Activated T-helper 9 cell treated with anti-CD3 and anti-CD28 coated beads, Interleukin-2, amount 50 U/mL, for 16 hours (primary cell): ENCODE measurements around the gene TMEFF2.

Experiments
- DNase-seq: peaks from one replicate; pipeline ENCODE4 v3.0.0-alpha.2; 2020; ENCODE audit warnings: low read depth

Gene TMEFF2

GRCh38 chr2:191968120-191968519 lies 226.6 kb downstream of the TMEFF2 start:
- DNase-seq: no peak

- DNase-seq: no peak
Observed at GRCh38 chr2:191965733-191966132, 229.0 kb downstream of the TMEFF2 start.

- no peak for DNase-seq
Observed at GRCh38 chr2:191961556-191961955, 233.2 kb downstream of the TMEFF2 start.

GRCh38 chr2:191959209-191959608 lies 235.5 kb downstream of the TMEFF2 start:
- no peak for DNase-seq

- no peak for DNase-seq
Observed at GRCh38 chr2:191957996-191958860, 236.5 kb downstream of the TMEFF2 start.

GRCh38 chr2:191954451-191954850 lies 240.3 kb downstream of the TMEFF2 start:
- DNase-seq: no peak

GRCh38 chr2:191952515-191953270 lies 242.0 kb downstream of the TMEFF2 start:
- no peak for DNase-seq

- no peak for DNase-seq
Observed at GRCh38 chr2:191951832-191952231, 242.9 kb downstream of the TMEFF2 start.

GRCh38 chr2:191951376-191951775 lies 243.4 kb downstream of the TMEFF2 start:
- no peak for DNase-seq

- no peak for DNase-seq
Observed at GRCh38 chr2:191950132-191950874, 244.4 kb downstream of the TMEFF2 start.

GRCh38 chr2:191947235-191947634 lies 247.5 kb downstream of the TMEFF2 start:
- DNase-seq: no peak

- DNase-seq: no peak
Observed at GRCh38 chr2:191946471-191947182, 248.1 kb downstream of the TMEFF2 start.

GRCh38 chr2:191945623-191946022 lies 249.1 kb downstream of the TMEFF2 start:
- no peak for DNase-seq

GRCh38 chr2:191942739-191943103 lies 252.0 kb downstream of the TMEFF2 start:
- no peak for DNase-seq

GRCh38 chr2:191942090-191942738 lies 252.5 kb downstream of the TMEFF2 start:
- DNase-seq: no peak

GRCh38 chr2:191941376-191941929 lies 253.3 kb downstream of the TMEFF2 start:
- no peak for DNase-seq

- DNase-seq: no peak
Observed at GRCh38 chr2:191938779-191939178, 256.0 kb downstream of the TMEFF2 start.

GRCh38 chr2:191936882-191937405 lies 257.8 kb downstream of the TMEFF2 start:
- no peak for DNase-seq

- DNase-seq: no peak
Observed at GRCh38 chr2:191935247-191935646, 259.5 kb downstream of the TMEFF2 start.

- no peak for DNase-seq
Observed at GRCh38 chr2:191933307-191934105, 261.2 kb downstream of the TMEFF2 start.
